ENCODE data around the gene FRYL. TPM values are rescaled to one million over a fixed set of nuclear protein-coding genes. Genes with fewer than 3 reads are reported as not detected.

The FRYL gene
- total and polyA plus RNA-seq, 2 of the 8 experiments (the other 6 are each of a cell fraction or from before 2014, with no cell fraction given) = 8.0 to 36.5 TPM

DNA sequence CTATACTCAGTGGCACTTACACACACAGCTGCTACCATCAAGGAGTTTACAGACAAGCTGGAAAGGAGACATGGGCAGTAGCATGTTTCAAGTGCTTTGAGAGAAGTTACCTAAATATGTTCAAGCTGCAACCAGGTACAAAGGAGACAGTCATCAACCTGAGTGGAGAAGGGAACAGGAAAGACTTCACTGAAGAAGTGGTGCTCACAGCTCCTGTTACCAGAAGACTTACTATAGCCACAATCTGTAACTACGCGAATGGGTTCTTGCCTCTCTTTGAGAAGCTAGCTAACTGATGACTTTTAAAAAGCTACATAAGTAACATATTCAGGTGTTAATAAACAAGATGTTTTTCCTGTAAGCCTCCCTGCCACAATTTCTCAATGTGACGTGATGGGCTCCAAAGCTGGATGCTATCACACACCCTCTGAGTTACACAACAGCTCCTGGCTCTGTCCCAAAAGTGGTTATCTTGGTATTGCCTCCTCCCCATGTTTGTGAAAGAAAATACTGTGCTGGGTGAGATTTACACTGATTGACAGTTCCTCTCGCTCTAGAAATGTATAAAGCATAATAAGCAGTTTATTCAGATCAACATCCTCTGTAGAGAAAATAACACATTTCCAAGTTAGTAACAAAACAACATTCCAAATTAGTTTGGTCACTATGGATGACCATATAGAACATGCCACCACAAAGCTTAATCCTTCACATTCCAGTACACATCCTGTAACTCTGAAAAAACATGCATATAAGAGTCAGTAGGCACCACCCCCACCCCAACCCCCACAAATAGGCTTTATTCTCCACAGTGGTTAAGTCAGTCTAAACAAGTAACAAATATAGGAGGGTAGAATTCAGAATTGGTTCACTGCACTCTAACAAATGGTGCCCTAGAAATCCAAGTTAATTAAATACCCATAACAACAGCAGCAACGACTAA is 81.8 kb downstream of the FRYL start:
- DNase-seq (ENCODE audit: low read depth in 1 of 2, low spot score in 2 of 2) (no peak), FAIRE-seq (peak; percentile 36)
- Histone ChIP-seq H4K91ac (replicated peaks; ENCODE audit: insufficient read length, low read length) (no peak overlapping the region), H2BK5ac (ENCODE audit: low read depth, low read length) (no peak overlapping the region), H3K18ac (ENCODE audit: extremely low read depth, low read length) (no peak overlapping the region), H3K14ac (ENCODE audit: insufficient read length) (no peak overlapping the region), H4K5ac (ENCODE audit: insufficient read length, low read depth, low read length) (no peak overlapping the region), H3K56ac (replicated peaks; ENCODE audit: insufficient read length, low read depth, low read length) (no peak overlapping the region), H4K20me1 (replicated peaks in 1 of 2; ENCODE audit: control insufficient read depth in 1 of 2, insufficient read depth in 2 of 2, low read length in 2 of 2) (peaks cover 0 to 1% of the 10 kb centered on the region in 2 experiments), H3K9ac (replicated peaks in 1 of 4; ENCODE audit: extremely low read depth in 1 of 4, low read depth in 3 of 4, low read length in 3 of 4) (no peak overlapping the region), H3K23me2 (ENCODE audit: low read depth, low read length) (no peaks in the 10 kb centered on the region; the same call in 1 of the 2 replicates), H3K36me3 (ENCODE audit: control insufficient read depth in 2 of 4, insufficient read depth in 4 of 4, low read length in 3 of 4) (no peaks in the 10 kb centered on the region), H2BK120ac (replicated peaks; ENCODE audit: low read depth, low read length) (no peak overlapping the region), H3K27me3 (replicated peaks in 1 of 4; ENCODE audit: control insufficient read depth in 3 of 4, extremely low read depth in 1 of 4, insufficient read depth in 3 of 4, low read length in 3 of 4) (no peaks in the 10 kb centered on the region), H3K27ac (ENCODE audit: low read depth, low read length) (no peak overlapping the region), H2BK12ac (ENCODE audit: low read depth, low read length) (no peak overlapping the region; the same call in 1 of the 2 replicates), H2AFZ (ENCODE audit: low read length) (no peak overlapping the region), H4K8ac (ENCODE audit: extremely low read depth, insufficient read depth, low read length) (no peak overlapping the region), H3K4me2 (ENCODE audit: insufficient read depth in 1 of 2, low read depth in 2 of 2, low read length in 2 of 2) (no peak overlapping the region), H3K4me3 (ENCODE audit: extremely low read depth in 1 of 4, insufficient read depth in 2 of 4, low read depth in 3 of 4, low read length in 4 of 4) (no peak overlapping the region), H3K4me1 (replicated peaks in 1 of 4; ENCODE audit: control insufficient read depth in 3 of 4, insufficient read depth in 4 of 4, low read length in 3 of 4) (peaks cover 2 to 9% (median 6%) of the 10 kb centered on the region in 4 experiments; a peak in 5 of 7 replicates), H3K4ac (replicated peaks; ENCODE audit: insufficient read length, low read depth, low read length) (no peak overlapping the region), H3K9me3 (ENCODE audit: insufficient read depth in 2 of 2, low read depth in 1 of 2, low read length in 1 of 2) (no peaks in the 10 kb centered on the region), H2BK15ac (ENCODE audit: low read length) (no peak overlapping the region), H2AK5ac (ENCODE audit: low read depth, low read length) (no peak overlapping the region; the same call in 1 of the 2 replicates), H3K79me1 (ENCODE audit: low read depth, low read length) (peaks cover 6% of the 10 kb centered on the region; the same call in 1 of the 2 replicates), H3K23ac (ENCODE audit: insufficient read length) (no peak overlapping the region), H3K79me2 (ENCODE audit: control insufficient read depth in 1 of 2, insufficient read depth in 2 of 2, low read length in 2 of 2) (peaks cover 0 to 85% of the 10 kb centered on the region in 2 experiments; a peak in 2 of 4 replicates), H2BK20ac (ENCODE audit: low read length) (no peak overlapping the region)
- CTCF ChIA-PET (ENCODE audit: partially characterized antibody) = interaction anchor here (1.7 kb wide), 1 partner anchor 120 kb away, joined by 4 read pairs; no protein-coding TSS in a partner anchor
- 86% methylated on average over 5 of the region's 5 CpGs; no CpG with 5 or more reads in 1 of the 2 experiments for WGBS, 2 experiments (ENCODE audit: extremely low coverage in 1 of 2, insufficient coverage in 1 of 2, insufficient read length in 1 of 2, insufficient replicate concordance in 2 of 2, low coverage in 1 of 2, low lambda C conversion rate in 2 of 2, missing lambda C conversion rate in 1 of 2)
- POLR2A ChIA-PET (ENCODE audit: partially characterized antibody) = interaction anchor here (0.8 kb wide), 1 partner anchor 133 kb away, joined by 3 read pairs; no protein-coding TSS in a partner anchor
- TF ChIP-seq, protein P1, sequence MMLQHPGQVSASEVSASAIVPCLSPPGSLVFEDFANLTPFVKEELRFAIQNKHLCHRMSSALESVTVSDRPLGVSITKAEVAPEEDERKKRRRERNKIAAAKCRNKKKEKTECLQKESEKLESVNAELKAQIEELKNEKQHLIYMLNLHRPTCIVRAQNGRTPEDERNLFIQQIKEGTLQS (IDR thresholded peaks at IDR 0.05; ENCODE audit: insufficient read depth, low read depth, low read length) = no peak
- TF ChIP-seq TAF1 (IDR thresholded peaks at IDR 0.05; ENCODE audit: low read depth, low read length) = no peak
- TF ChIP-seq, protein P2, sequence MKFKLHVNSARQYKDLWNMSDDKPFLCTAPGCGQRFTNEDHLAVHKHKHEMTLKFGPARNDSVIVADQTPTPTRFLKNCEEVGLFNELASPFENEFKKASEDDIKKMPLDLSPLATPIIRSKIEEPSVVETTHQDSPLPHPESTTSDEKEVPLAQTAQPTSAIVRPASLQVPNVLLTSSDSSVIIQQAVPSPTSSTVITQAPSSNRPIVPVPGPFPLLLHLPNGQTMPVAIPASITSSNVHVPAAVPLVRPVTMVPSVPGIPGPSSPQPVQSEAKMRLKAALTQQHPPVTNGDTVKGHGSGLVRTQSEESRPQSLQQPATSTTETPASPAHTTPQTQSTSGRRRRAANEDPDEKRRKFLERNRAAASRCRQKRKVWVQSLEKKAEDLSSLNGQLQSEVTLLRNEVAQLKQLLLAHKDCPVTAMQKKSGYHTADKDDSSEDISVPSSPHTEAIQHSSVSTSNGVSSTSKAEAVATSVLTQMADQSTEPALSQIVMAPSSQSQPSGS (IDR thresholded peaks at IDR 0.05; ENCODE audit: low read length) = no peak
- TF ChIP-seq POU5F1 (IDR thresholded peaks at IDR 0.05; ENCODE audit: low read depth, low read length) = no peak
- no peak for TF ChIP-seq ZNF274 (IDR thresholded peaks at IDR 0.05; ENCODE audit: borderline replicate concordance, extremely low read depth, low read length)
- TF ChIP-seq EP300 (IDR thresholded peaks at IDR 0.05; ENCODE audit: borderline replicate concordance in 1 of 2, low read depth in 2 of 2, low read length in 2 of 2) = no peak
- TF ChIP-seq BCL11A (IDR thresholded peaks at IDR 0.05; ENCODE audit: low read depth in 2 of 2, low read length in 2 of 2) = no peak
- no peak for TF ChIP-seq GABPA (IDR thresholded peaks at IDR 0.05; ENCODE audit: borderline replicate concordance, insufficient read depth, low read length)

All from H1 (cell line).